ENCODE measurements around the gene SLC8B1.

SLC8B1 gene

GRCh38 chr12:113298472-113298817, 36.5 kb downstream of the SLC8B1 start:
- H3K36me3 ChIP-seq (ENCODE audit: control insufficient read depth, insufficient read depth, low read length) = peaks cover 6% of the 10 kb centered on the region
- H3K27me3 ChIP-seq (ENCODE audit: control insufficient read depth, insufficient read depth, low read length) = no peaks in the 10 kb centered on the region
- H3K4me1 ChIP-seq (ENCODE audit: control insufficient read depth, insufficient read depth, low read length) = peaks cover 2% of the 10 kb centered on the region
- no peaks in the 10 kb centered on the region for H3K9me3 ChIP-seq (ENCODE audit: control insufficient read depth, insufficient read depth, low read length)
- no peak overlapping the region for H3K9ac ChIP-seq (ENCODE audit: low read depth, low read length)
- no peak overlapping the region for H3K4me3 ChIP-seq (ENCODE audit: low read depth, low read length)

- Histone ChIP-seq H3K4me3 (ENCODE audit: low read depth, low read length) (no peak overlapping the region), H3K4me1 (ENCODE audit: control insufficient read depth, insufficient read depth, low read length) (no peaks in the 10 kb centered on the region), H3K27me3 (ENCODE audit: control insufficient read depth, insufficient read depth, low read length) (no peaks in the 10 kb centered on the region), H3K36me3 (ENCODE audit: control insufficient read depth, insufficient read depth, low read length) (peaks cover 11% of the 10 kb centered on the region), H3K9ac (ENCODE audit: low read depth, low read length) (no peak overlapping the region), H3K9me3 (ENCODE audit: control insufficient read depth, insufficient read depth, low read length) (no peaks in the 10 kb centered on the region)
Observed at GRCh38 chr12:113297621-113298471, 37.1 kb downstream of the SLC8B1 start.

- Histone ChIP-seq H3K4me3 (ENCODE audit: low read depth, low read length) (no peak overlapping the region), H3K27me3 (ENCODE audit: control insufficient read depth, insufficient read depth, low read length) (no peaks in the 10 kb centered on the region), H3K9me3 (ENCODE audit: control insufficient read depth, insufficient read depth, low read length) (no peaks in the 10 kb centered on the region), H3K4me1 (ENCODE audit: control insufficient read depth, insufficient read depth, low read length) (no peaks in the 10 kb centered on the region), H3K36me3 (ENCODE audit: control insufficient read depth, insufficient read depth, low read length) (peaks cover 11% of the 10 kb centered on the region), H3K9ac (ENCODE audit: low read depth, low read length) (no peak overlapping the region)
Observed at GRCh38 chr12:113297214-113297587, 37.7 kb downstream of the SLC8B1 start.

GRCh38 chr12:113296557-113297213, 38.2 kb downstream of the SLC8B1 start:
- no peaks in the 10 kb centered on the region for H3K4me1 ChIP-seq (ENCODE audit: control insufficient read depth, insufficient read depth, low read length)
- no peaks in the 10 kb centered on the region for H3K9me3 ChIP-seq (ENCODE audit: control insufficient read depth, insufficient read depth, low read length)
- H3K36me3 ChIP-seq (ENCODE audit: control insufficient read depth, insufficient read depth, low read length) = peaks cover 11% of the 10 kb centered on the region
- no peak overlapping the region for H3K9ac ChIP-seq (ENCODE audit: low read depth, low read length)
- no peaks in the 10 kb centered on the region for H3K27me3 ChIP-seq (ENCODE audit: control insufficient read depth, insufficient read depth, low read length)
- no peak overlapping the region for H3K4me3 ChIP-seq (ENCODE audit: low read depth, low read length)

- no peaks in the 10 kb centered on the region for H3K9me3 ChIP-seq (ENCODE audit: control insufficient read depth, insufficient read depth, low read length)
- no peak overlapping the region for H3K4me3 ChIP-seq (ENCODE audit: low read depth, low read length)
- no peak overlapping the region for H3K9ac ChIP-seq (ENCODE audit: low read depth, low read length)
- peaks cover 13% of the 10 kb centered on the region for H3K36me3 ChIP-seq (ENCODE audit: control insufficient read depth, insufficient read depth, low read length)
- H3K27me3 ChIP-seq (ENCODE audit: control insufficient read depth, insufficient read depth, low read length) = no peaks in the 10 kb centered on the region
- no peaks in the 10 kb centered on the region for H3K4me1 ChIP-seq (ENCODE audit: control insufficient read depth, insufficient read depth, low read length)
Observed at GRCh38 chr12:113295886-113296556, 38.9 kb downstream of the SLC8B1 start.

- Histone ChIP-seq H3K27me3 (ENCODE audit: control insufficient read depth, insufficient read depth, low read length) (no peaks in the 10 kb centered on the region), H3K36me3 (ENCODE audit: control insufficient read depth, insufficient read depth, low read length) (peaks cover 28% of the 10 kb centered on the region), H3K9me3 (ENCODE audit: control insufficient read depth, insufficient read depth, low read length) (no peaks in the 10 kb centered on the region), H3K4me3 (ENCODE audit: low read depth, low read length) (no peak overlapping the region), H3K9ac (ENCODE audit: low read depth, low read length) (no peak overlapping the region), H3K4me1 (ENCODE audit: control insufficient read depth, insufficient read depth, low read length) (no peaks in the 10 kb centered on the region)
Observed at GRCh38 chr12:113293100-113293499, 41.8 kb downstream of the SLC8B1 start.

GRCh38 chr12:113292547-113292946, 42.4 kb downstream of the SLC8B1 start:
- H3K36me3 ChIP-seq (ENCODE audit: control insufficient read depth, insufficient read depth, low read length) = peaks cover 28% of the 10 kb centered on the region
- no peak overlapping the region for H3K9ac ChIP-seq (ENCODE audit: low read depth, low read length)

GRCh38 chr12:113292091-113292490, 42.8 kb downstream of the SLC8B1 start:
- H3K36me3 ChIP-seq (ENCODE audit: control insufficient read depth, insufficient read depth, low read length) = peaks cover 30% of the 10 kb centered on the region
- H3K4me1 ChIP-seq (ENCODE audit: control insufficient read depth, insufficient read depth, low read length) = no peaks in the 10 kb centered on the region
- no peak overlapping the region for H3K4me3 ChIP-seq (ENCODE audit: low read depth, low read length)
- no peaks in the 10 kb centered on the region for H3K9me3 ChIP-seq (ENCODE audit: control insufficient read depth, insufficient read depth, low read length)
- no peaks in the 10 kb centered on the region for H3K27me3 ChIP-seq (ENCODE audit: control insufficient read depth, insufficient read depth, low read length)
- no peak overlapping the region for H3K9ac ChIP-seq (ENCODE audit: low read depth, low read length)

More at GRCh38 chr12:113292547-113292946, 42.4 kb downstream of the SLC8B1 start:
- H3K27me3 ChIP-seq (ENCODE audit: control insufficient read depth, insufficient read depth, low read length) = no peaks in the 10 kb centered on the region
- H3K4me1 ChIP-seq (ENCODE audit: control insufficient read depth, insufficient read depth, low read length) = no peaks in the 10 kb centered on the region
- H3K4me3 ChIP-seq (ENCODE audit: low read depth, low read length) = no peak overlapping the region
- H3K9me3 ChIP-seq (ENCODE audit: control insufficient read depth, insufficient read depth, low read length) = no peaks in the 10 kb centered on the region

- H3K4me3 ChIP-seq (ENCODE audit: low read depth, low read length) = no peak overlapping the region
- H3K9me3 ChIP-seq (ENCODE audit: control insufficient read depth, insufficient read depth, low read length) = no peaks in the 10 kb centered on the region
- no peak overlapping the region for H3K9ac ChIP-seq (ENCODE audit: low read depth, low read length)
- no peaks in the 10 kb centered on the region for H3K27me3 ChIP-seq (ENCODE audit: control insufficient read depth, insufficient read depth, low read length)
- peaks cover 31% of the 10 kb centered on the region for H3K36me3 ChIP-seq (ENCODE audit: control insufficient read depth, insufficient read depth, low read length)
- H3K4me1 ChIP-seq (ENCODE audit: control insufficient read depth, insufficient read depth, low read length) = no peaks in the 10 kb centered on the region
Observed at GRCh38 chr12:113291586-113291985, 43.3 kb downstream of the SLC8B1 start.

GRCh38 chr12:113290506-113290905, 44.4 kb downstream of the SLC8B1 start:
- Histone ChIP-seq H3K9ac (ENCODE audit: low read depth, low read length) (no peak overlapping the region), H3K36me3 (ENCODE audit: control insufficient read depth, insufficient read depth, low read length) (peaks cover 35% of the 10 kb centered on the region), H3K27me3 (ENCODE audit: control insufficient read depth, insufficient read depth, low read length) (no peaks in the 10 kb centered on the region), H3K9me3 (ENCODE audit: control insufficient read depth, insufficient read depth, low read length) (no peaks in the 10 kb centered on the region), H3K4me1 (ENCODE audit: control insufficient read depth, insufficient read depth, low read length) (no peaks in the 10 kb centered on the region), H3K4me3 (ENCODE audit: low read depth, low read length) (no peak overlapping the region)

- H3K4me1 ChIP-seq (ENCODE audit: control insufficient read depth, insufficient read depth, low read length) = no peaks in the 10 kb centered on the region
- H3K36me3 ChIP-seq (ENCODE audit: control insufficient read depth, insufficient read depth, low read length) = peaks cover 41% of the 10 kb centered on the region
- H3K9me3 ChIP-seq (ENCODE audit: control insufficient read depth, insufficient read depth, low read length) = no peaks in the 10 kb centered on the region
- no peak overlapping the region for H3K4me3 ChIP-seq (ENCODE audit: low read depth, low read length)
- no peaks in the 10 kb centered on the region for H3K27me3 ChIP-seq (ENCODE audit: control insufficient read depth, insufficient read depth, low read length)
- H3K9ac ChIP-seq (ENCODE audit: low read depth, low read length) = no peak overlapping the region
Observed at GRCh38 chr12:113289361-113289760, 45.5 kb downstream of the SLC8B1 start.

- Histone ChIP-seq H3K4me1 (ENCODE audit: control insufficient read depth, insufficient read depth, low read length) (no peaks in the 10 kb centered on the region), H3K27me3 (ENCODE audit: control insufficient read depth, insufficient read depth, low read length) (no peaks in the 10 kb centered on the region), H3K36me3 (ENCODE audit: control insufficient read depth, insufficient read depth, low read length) (peaks cover 34% of the 10 kb centered on the region), H3K9me3 (ENCODE audit: control insufficient read depth, insufficient read depth, low read length) (no peaks in the 10 kb centered on the region), H3K4me3 (ENCODE audit: low read depth, low read length) (no peak overlapping the region), H3K9ac (ENCODE audit: low read depth, low read length) (no peak overlapping the region)
Observed at GRCh38 chr12:113287899-113288282, 47.0 kb downstream of the SLC8B1 start.
